Measurements from ENCODE around the gene CHD1L. TPM values are rescaled to one million over a fixed set of nuclear protein-coding genes. Genes with fewer than 3 reads are reported as not detected.

The CHD1L gene
- total RNA-seq: 32.7 and 34.8 TPM in 2 replicates

GRCh38 chr1:147242449-147243227, at the start of gene CHD1L:
CHD1L (plus strand) TSS chr1:147242684; CDS start chr1:147242704, 20 bp downstream.

GRCh38 chr1:147225193-147225730, 17.2 kb upstream of the CHD1L start, which contains the start of gene FMO5:
FMO5 (minus strand) TSS chr1:147225339; CDS start chr1:147225029, 310 bp downstream.

Other genes starting within 250 kb of the CHD1L start
- 7.2 and 8.1 TPM in 2 replicates for gene PRKAB2, start 70.2 kb upstream of the CHD1L start, total RNA-seq
- gene FMO5, start 17.3 kb upstream of the CHD1L start, total RNA-seq: 0.98 and 1.4 TPM in 2 replicates

All from vein endothelial cell (primary cell).